IMR-90 (cell line): Measurements from ENCODE around the gene RNFT2. TPM values are rescaled to one million over a fixed set of nuclear protein-coding genes. Genes with fewer than 3 reads are reported as not detected.

Experiments used
- ATAC-seq: fragments of 200-7000 bp; cut with Tn5 transposase; 2 replicates; pipeline ENCODE4 v1.9.1; 2020; ENCODE audit warnings: low read depth, mild to moderate bottlenecking, moderate library complexity
- BruUV-seq: library from RNA; stranded (reverse); fragments of 400-500 nt; replicated peaks from 2 replicates; lab custom pipeline; 2021; lab: Mats Ljungman, UMichigan
- CTCF ChIA-PET: fragments of 300-600 bp; formaldehyde crosslinking; extraction: SDS; loops from one replicate; lab custom pipeline; 2021; ENCODE audit warnings: antibody characterized with exemption; lab: Yijun Ruan, JAX
- POLR2A ChIA-PET: fragments of 300-600 bp; sonication (Branson Sonifier 250); formaldehyde crosslinking; loops from one replicate; lab custom pipeline; 2022; ENCODE audit warnings: antibody characterized with exemption; ENCODE audit not compliant: unreplicated experiment; lab: Charles Lee
- DNase-seq: peaks from one replicate; pipeline ENCODE4 v3.0.0; 2013
- H2AFZ ChIP-seq: replicated peaks from 2 replicates; pipeline ENCODE3; 2013; ENCODE audit warnings: low read length, mild to moderate bottlenecking; ENCODE audit not compliant: poor library complexity
- H2AK5ac ChIP-seq: 2 replicates; pipeline ENCODE4 v1.6.1; 2013; ENCODE audit warnings: low read depth, low read length, inconsistent platforms
- H2AK9ac ChIP-seq: replicated peaks from 2 replicates; pipeline ENCODE3; 2013; ENCODE audit warnings: mild to moderate bottlenecking, low read depth, low read length, moderate library complexity; ENCODE audit not compliant: poor library complexity
- H2BK120ac ChIP-seq: 2 replicates; pipeline ENCODE4 v1.6.1; 2013; ENCODE audit warnings: low read depth, low read length, inconsistent platforms
- H2BK15ac ChIP-seq: 3 replicates; pipeline ENCODE4 v1.6.1; 2013; ENCODE audit warnings: low read depth, low read length, inconsistent platforms
- H2BK20ac ChIP-seq: 2 replicates; pipeline ENCODE4 v1.6.1; 2013; ENCODE audit warnings: low read depth, mild to moderate bottlenecking, inconsistent platforms, low read length, moderate library complexity
- H2BK5ac ChIP-seq: 2 replicates; pipeline ENCODE4 v1.6.1; 2013; ENCODE audit warnings: mild to moderate bottlenecking, low read depth, low read length, inconsistent platforms; ENCODE audit not compliant: poor library complexity, severe bottlenecking
- H3K14ac ChIP-seq: replicated peaks from 2 replicates; pipeline ENCODE4 v1.6.1; 2013; ENCODE audit warnings: low read depth, low read length, inconsistent platforms
- H3K18ac ChIP-seq: 2 replicates; pipeline ENCODE4 v1.6.1; 2013; ENCODE audit warnings: low read depth, low read length, control low read depth
- H3K23ac ChIP-seq: 2 replicates; pipeline ENCODE4 v1.6.1; 2013; ENCODE audit warnings: low read depth, low read length, inconsistent platforms
- H3K27ac ChIP-seq: 2 replicates; pipeline ENCODE4 v1.5.1; 2013; ENCODE audit warnings: mild to moderate bottlenecking, control low read depth, low read length; ENCODE audit not compliant: insufficient read depth
- H3K27me3 ChIP-seq: 2 replicates; pipeline ENCODE4 v1.6.1; 2013; ENCODE audit warnings: low read length; ENCODE audit not compliant: control insufficient read depth, insufficient read depth
- H3K36me3 ChIP-seq: 2 replicates; pipeline ENCODE4 v1.6.1; 2013; ENCODE audit warnings: low read length, mixed read lengths; ENCODE audit not compliant: control insufficient read depth, insufficient read depth
- H3K4ac ChIP-seq: 2 replicates; pipeline ENCODE4 v1.6.1; 2013; ENCODE audit warnings: low read depth, low read length, inconsistent platforms
- H3K4me1 ChIP-seq: 2 replicates; pipeline ENCODE4 v1.6.1; 2013; ENCODE audit warnings: low read length, mixed read lengths; ENCODE audit not compliant: control insufficient read depth, insufficient read depth
- H3K4me2 ChIP-seq: 2 replicates; pipeline ENCODE4 v1.6.1; 2013; ENCODE audit warnings: low read depth, mild to moderate bottlenecking, control low read depth, low read length, moderate library complexity
- H3K4me3 ChIP-seq: 2 replicates; pipeline ENCODE4 v1.5.1; 2013; ENCODE audit warnings: low read depth, mild to moderate bottlenecking, control low read depth, low read length, moderate library complexity; ENCODE audit not compliant: insufficient read depth
- H3K56ac ChIP-seq: 2 replicates; pipeline ENCODE4 v1.6.1; 2013; ENCODE audit warnings: low read length, inconsistent platforms; ENCODE audit not compliant: insufficient read depth; ENCODE audit errors: extremely low read depth
- H3K79me1 ChIP-seq, 2 experiments: 2 replicates each; pipeline ENCODE4 v1.6.1; 2013; ENCODE audit warnings: low read length in 2 of 2, inconsistent platforms in 1 of 2, low read depth in 1 of 2
- H3K9ac ChIP-seq: 2 replicates; pipeline ENCODE4 v1.6.1; 2013; ENCODE audit warnings: low read depth, low read length, control low read depth
- H3K9me1 ChIP-seq: 2 replicates; pipeline ENCODE4 v1.6.1; 2013; ENCODE audit warnings: low read length, inconsistent platforms; ENCODE audit not compliant: insufficient read depth
- H3K9me3 ChIP-seq: 2 replicates; pipeline ENCODE4 v1.6.1; 2013; ENCODE audit warnings: low read length; ENCODE audit not compliant: control insufficient read depth, insufficient read depth
- H4K20me1 ChIP-seq: 2 replicates; pipeline ENCODE4 v1.6.1; 2013; ENCODE audit warnings: low read length, inconsistent platforms; ENCODE audit not compliant: insufficient read depth
- H4K5ac ChIP-seq: 2 replicates; pipeline ENCODE4 v1.6.1; 2013; ENCODE audit warnings: mild to moderate bottlenecking, low read depth, low read length, control low read depth
- H4K8ac ChIP-seq, 2 experiments: 2 replicates each; pipeline ENCODE4 v1.6.1; 2013; ENCODE audit warnings: low read depth in 2 of 2, low read length in 2 of 2, control low read depth in 1 of 2, inconsistent platforms in 1 of 2
- H4K91ac ChIP-seq: 2 replicates; pipeline ENCODE4 v1.6.1; 2013; ENCODE audit warnings: low read depth, low read length, inconsistent platforms; ENCODE audit not compliant: insufficient read depth
- CEBPB ChIP-seq: IDR thresholded peaks from 2 replicates; pipeline ENCODE4 v1.6.1; 2012; ENCODE audit warnings: low read depth, low read length, improper control_type of control experiment
- CHD1 ChIP-seq: IDR thresholded peaks from 2 replicates; pipeline ENCODE4 v1.6.1; 2012; ENCODE audit warnings: low read depth, low read length, improper control_type of control experiment
- FOS ChIP-seq: fragments of 150-350 bp; IDR thresholded peaks from 2 replicates; pipeline ENCODE4 v1.6.1; 2016; ENCODE audit warnings: low read depth, low read length
- POLR2A ChIP-seq: IDR thresholded peaks from 2 replicates; pipeline ENCODE4 v1.6.1; 2012; ENCODE audit warnings: mild to moderate bottlenecking, low read depth, low read length
- RAD21 ChIP-seq: IDR thresholded peaks from 2 replicates; pipeline ENCODE4 v1.6.1; 2012; ENCODE audit warnings: low read length, improper control_type of control experiment
- WGBS, 2 experiments: methylation state at CpG; one replicate each; pipeline versions ENCODE4 v1.1.5 to v1.1.7; 2013; ENCODE audit warnings: missing lambda C conversion rate in 2 of 2; ENCODE audit not compliant: insufficient read length in 1 of 2; ENCODE audit errors: extremely low coverage in 2 of 2; 5-methylcytosine and 5-hydroxymethylcytosine counted together
- dilution Hi-C: fragments of 300-500 bp; cut with HindIII; formaldehyde crosslinking; loops from one replicate; pipeline ENCODE4 v1.14.3; 2018; ENCODE audit warnings: low sequenced_read_pairs; ENCODE audit not compliant: unreplicated experiment
- in situ Hi-C: fragments of 300-500 bp; cut with MboI; formaldehyde crosslinking; loops from 3 replicates; pipeline ENCODE4 v1.14.3; 2019; ENCODE audit warnings: low sequenced_read_pairs, inconsistent platforms, mixed read lengths
- intact Hi-C: fragments of 100-400 bp; cut with micrococcal nuclease; formaldehyde crosslinking; loops from 2 replicates; pipeline ENCODE4 v1.10.0; 2022
- polyA plus RNA-seq, 3 experiments: library from polyadenylated mRNA; depleted of rRNA; stranded (reverse); fragments of >200 nt; gene quantifications; 2 replicates each; pipeline ENCODE4 v1.2.3, GENCODE V29; 2012; ENCODE audit warnings: low replicate concordance in 1 of 3
- total RNA-seq: library from RNA; depleted of rRNA; stranded (reverse); fragments of >200 nt; gene quantifications from 2 replicates; pipeline ENCODE4 v1.2.3, GENCODE V29; 2012
- TF ChIP-seq, protein P1 (sequence below): fragments of 150-350 bp; IDR thresholded peaks from 2 replicates; pipeline ENCODE4 v1.6.1; 2016; ENCODE audit warnings: low read depth, mild to moderate bottlenecking, low read length, moderate library complexity, borderline replicate concordance

RNFT2 gene
- total and polyA plus RNA-seq, 2 of the 4 experiments (the other 2 are of a cell fraction), result 1.6 to 2.3 TPM

DNA sequence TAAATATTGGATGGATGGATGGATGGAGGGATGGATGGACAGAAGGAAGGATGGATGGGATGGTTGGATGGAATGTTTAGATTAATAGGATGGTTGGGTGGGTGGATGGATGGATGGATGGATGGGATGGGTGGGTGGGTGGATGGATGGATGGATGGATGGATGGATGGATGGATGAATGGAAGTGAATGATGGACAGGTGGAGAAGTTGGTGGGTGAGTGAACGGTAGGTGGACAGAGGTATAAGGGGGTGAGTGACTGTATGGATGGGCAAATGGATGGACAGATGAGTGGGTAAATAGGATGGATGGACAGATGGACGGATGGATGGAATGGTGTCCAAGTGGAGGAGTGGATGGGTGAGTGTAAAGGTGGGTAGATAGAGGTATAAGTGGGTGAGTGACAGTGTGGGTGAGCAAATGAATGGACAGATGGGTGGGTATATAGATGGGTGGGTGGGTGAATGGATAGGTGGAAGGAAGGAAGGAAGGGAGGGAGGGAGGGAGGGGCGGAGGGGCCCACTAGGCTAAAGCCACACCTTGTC lies 101.2 kb downstream of the RNFT2 start:
- 56% methylated on average over 2 of the region's 3 CpGs; no CpG with 5 or more reads in 1 of the 2 experiments for WGBS, 2 experiments
- Histone ChIP-seq H2BK15ac (no peak overlapping the region), H3K4me3 (no peak overlapping the region), H4K20me1 (no peaks in the 10 kb centered on the region), H3K18ac (no peak overlapping the region), H3K23ac (no peak overlapping the region), H2AK5ac (no peak overlapping the region), H3K9me3 (no peaks in the 10 kb centered on the region), H4K8ac (no peak overlapping the region), H3K79me1 (no peaks in the 10 kb centered on the region), H2AFZ (no peak overlapping the region), H3K4me1 (no peaks in the 10 kb centered on the region), H3K4ac (no peak overlapping the region), H3K14ac (no peak overlapping the region), H3K4me2 (no peak overlapping the region), H4K91ac (no peak overlapping the region), H2AK9ac (no peak overlapping the region), H2BK120ac (no peak overlapping the region), H3K9ac (no peak overlapping the region), H3K36me3 (no peaks in the 10 kb centered on the region), H2BK20ac (no peak overlapping the region), H3K9me1 (no peaks in the 10 kb centered on the region), H3K27me3 (no peaks in the 10 kb centered on the region), H4K5ac (no peak overlapping the region), H3K56ac (no peak overlapping the region), H2BK5ac (no peak overlapping the region), H3K27ac (no peak overlapping the region)
- CTCF ChIA-PET, result no interaction called here
- TF ChIP-seq, protein P1, sequence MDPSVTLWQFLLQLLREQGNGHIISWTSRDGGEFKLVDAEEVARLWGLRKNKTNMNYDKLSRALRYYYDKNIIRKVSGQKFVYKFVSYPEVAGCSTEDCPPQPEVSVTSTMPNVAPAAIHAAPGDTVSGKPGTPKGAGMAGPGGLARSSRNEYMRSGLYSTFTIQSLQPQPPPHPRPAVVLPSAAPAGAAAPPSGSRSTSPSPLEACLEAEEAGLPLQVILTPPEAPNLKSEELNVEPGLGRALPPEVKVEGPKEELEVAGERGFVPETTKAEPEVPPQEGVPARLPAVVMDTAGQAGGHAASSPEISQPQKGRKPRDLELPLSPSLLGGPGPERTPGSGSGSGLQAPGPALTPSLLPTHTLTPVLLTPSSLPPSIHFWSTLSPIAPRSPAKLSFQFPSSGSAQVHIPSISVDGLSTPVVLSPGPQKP, result no peak
- TF ChIP-seq POLR2A, result no peak
- no peak for TF ChIP-seq RAD21
- TF ChIP-seq CHD1, result no peak
- no peak for TF ChIP-seq CEBPB
- TF ChIP-seq FOS, result no peak
- ATAC-seq (no peak), DNase-seq (no peak)
- dilution Hi-C loops (no loop called here), in situ Hi-C loops (no loop called here), intact Hi-C loops (no loop called here)
- no TSS peak for BruUV-seq
- POLR2A ChIA-PET, result no interaction called here
